Hepatocyte (in vitro differentiated cells): ENCODE measurements around the gene CORO7. TPM values are rescaled to one million over a fixed set of nuclear protein-coding genes. Genes with fewer than 3 reads are reported as not detected.

ENCODE experiments used
- DNase-seq: peaks from one replicate; pipeline ENCODE4 v3.0.0-alpha.2; 2016; ENCODE audit warnings: low spot score
- H2AFZ ChIP-seq: fragments of 200-600 bp; sonication (generic); 2 replicates; pipeline ENCODE4 v1.6.0; 2016; ENCODE audit warnings: antibody characterized with exemption, mild to moderate bottlenecking
- H3K27ac ChIP-seq: fragments of 200-600 bp; sonication (generic); 2 replicates; pipeline ENCODE4 v1.5.1; 2016; ENCODE audit warnings: mild to moderate bottlenecking
- H3K27me3 ChIP-seq: fragments of 200-600 bp; sonication (generic); 2 replicates; pipeline ENCODE4 v1.6.1; 2016
- H3K36me3 ChIP-seq: fragments of 200-600 bp; sonication (generic); replicated peaks from 2 replicates; pipeline ENCODE4 v1.5.1; 2016; ENCODE audit warnings: low read depth; ENCODE audit not compliant: insufficient read depth
- H3K4me1 ChIP-seq: fragments of 200-600 bp; sonication (generic); 2 replicates; pipeline ENCODE4 v1.5.1; 2016; ENCODE audit warnings: mild to moderate bottlenecking, moderate library complexity; ENCODE audit not compliant: insufficient read depth
- H3K4me2 ChIP-seq: fragments of 200-600 bp; sonication (generic); 2 replicates; pipeline ENCODE4 v1.6.0; 2016
- H3K4me3 ChIP-seq: fragments of 200-600 bp; sonication (generic); 2 replicates; pipeline ENCODE4 v1.5.1; 2016; ENCODE audit warnings: mild to moderate bottlenecking
- H3K79me2 ChIP-seq: fragments of 200-600 bp; sonication (generic); 2 replicates; pipeline ENCODE4 v1.6.0; 2017; ENCODE audit warnings: mild to moderate bottlenecking
- H3K9me2 ChIP-seq: fragments of 200-600 bp; sonication (generic); replicated peaks from 2 replicates; pipeline ENCODE4 v1.6.0; 2017; ENCODE audit warnings: mild to moderate bottlenecking; ENCODE audit not compliant: insufficient read depth
- H3K9me3 ChIP-seq: fragments of 200-600 bp; sonication (generic); 2 replicates; pipeline ENCODE4 v1.5.1; 2016; ENCODE audit warnings: low read depth, mild to moderate bottlenecking
- H4K20me1 ChIP-seq: fragments of 200-600 bp; sonication (generic); 2 replicates; pipeline ENCODE4 v1.6.0; 2016; ENCODE audit warnings: mild to moderate bottlenecking; ENCODE audit not compliant: insufficient read depth, poor library complexity, severe bottlenecking
- CTCF ChIP-seq: fragments of 200-600 bp; sonication (generic); IDR thresholded peaks from 2 replicates; pipeline ENCODE4 v1.5.1; 2016; ENCODE audit warnings: antibody characterized with exemption, mild to moderate bottlenecking; ENCODE audit not compliant: poor library complexity
- EZH2 ChIP-seq: fragments of 200-600 bp; sonication (generic); IDR thresholded peaks from 2 replicates; pipeline ENCODE4 v1.6.1; 2016; ENCODE audit warnings: antibody characterized with exemption, mild to moderate bottlenecking, borderline replicate concordance
- EZH2phosphoT487 ChIP-seq: fragments of 200-600 bp; sonication (generic); IDR thresholded peaks from one replicate; pipeline ENCODE4 v1.6.1; 2018; ENCODE audit warnings: antibody characterized with exemption, mild to moderate bottlenecking, low read depth, moderate library complexity; ENCODE audit not compliant: unreplicated experiment, severe bottlenecking
- WGBS: methylation state at CpG from one replicate; pipeline ENCODE4 v1.1.6; 2016; ENCODE audit warnings: low lambda C conversion rate; ENCODE audit errors: missing lambda C conversion rate; 5-methylcytosine and 5-hydroxymethylcytosine counted together
- polyA plus RNA-seq: library from polyadenylated mRNA; unstranded; fragments of >200 nt; fragmentation: Nextera tagmentation; extraction: Ambion mirVana; gene quantifications from 2 replicates; pipeline ENCODE4 v1.2.1, GENCODE V29; 2016
- total RNA-seq: library from RNA; depleted of rRNA; stranded (reverse); fragments of >200 nt; gene quantifications from 2 replicates; pipeline ENCODE4 v1.2.3, GENCODE V29; 2014

The CORO7 gene
- total and polyA plus RNA-seq, 2 experiments from 2014 or later, result 18.2 to 33.3 TPM

GRCh38 chr16:4332083-4332482 is 84.3 kb downstream of the CORO7 start:
- H2AFZ ChIP-seq, result no peak overlapping the region
- 93% methylated on average over 14 of the region's 14 CpGs for whole genome bisulfite sequencing
- H3K4me2 ChIP-seq, result no peak overlapping the region
- TF ChIP-seq EZH2 (no peak), EZH2phosphoT487 (no peak), CTCF (no peak)
- no peaks in the 10 kb centered on the region for H3K9me2 ChIP-seq
- H3K27ac ChIP-seq, result no peak overlapping the region
- H3K27me3 ChIP-seq, result no peaks in the 10 kb centered on the region
- no peak for DNase-seq
- peaks cover 65% of the 10 kb centered on the region for H3K79me2 ChIP-seq
- peaks cover 20% of the 10 kb centered on the region for H3K4me1 ChIP-seq
- no peak overlapping the region for H3K4me3 ChIP-seq
- no peaks in the 10 kb centered on the region for H3K36me3 ChIP-seq
- no peaks in the 10 kb centered on the region for H3K9me3 ChIP-seq
- H4K20me1 ChIP-seq, result peaks cover 42% of the 10 kb centered on the region

- TF ChIP-seq EZH2phosphoT487 (no peak), CTCF (peak; percentile 86)
- Histone ChIP-seq H3K4me1 (peaks cover 25% of the 10 kb centered on the region), H3K27me3 (no peaks in the 10 kb centered on the region), H3K79me2 (peaks cover 82% of the 10 kb centered on the region), H4K20me1 (peaks cover 47% of the 10 kb centered on the region), H3K36me3 (no peaks in the 10 kb centered on the region), H3K4me2 (no peak overlapping the region), H3K9me3 (no peaks in the 10 kb centered on the region), H3K9me2 (no peaks in the 10 kb centered on the region), H2AFZ (no peak overlapping the region), H3K4me3 (no peak overlapping the region), H3K27ac (no peak overlapping the region)
- WGBS, result 70% methylated on average over 14 of the region's 14 CpGs
- peak; percentile 87 for DNase-seq
Observed at GRCh38 chr16:4330277-4330874, 86.0 kb downstream of the CORO7 start.

GRCh38 chr16:4328782-4329775 is 87.3 kb downstream of the CORO7 start:
- H3K9me2 ChIP-seq, result no peaks in the 10 kb centered on the region
- no peak overlapping the region for H3K4me3 ChIP-seq
- peaks cover 37% of the 10 kb centered on the region for H3K4me1 ChIP-seq
- no peak for DNase-seq
- no peak overlapping the region for H2AFZ ChIP-seq
- H3K27me3 ChIP-seq, result no peaks in the 10 kb centered on the region
- peaks cover 58% of the 10 kb centered on the region for H4K20me1 ChIP-seq
- H3K27ac ChIP-seq, result peak overlapping the region; percentile 89
- H3K36me3 ChIP-seq, result no peaks in the 10 kb centered on the region
- WGBS, result 76% methylated on average over 17 of the region's 17 CpGs
- H3K4me2 ChIP-seq, result peak overlapping the region; percentile 95
- no peaks in the 10 kb centered on the region for H3K9me3 ChIP-seq
- no peak for TF ChIP-seq CTCF
- no peak for TF ChIP-seq EZH2phosphoT487
- no peak for TF ChIP-seq EZH2
- peaks cover 95% of the 10 kb centered on the region for H3K79me2 ChIP-seq
